PC-3 (cell line): ENCODE measurements around the gene TMEM125. TPM values are rescaled to one million over a fixed set of nuclear protein-coding genes. Genes with fewer than 3 reads are reported as not detected.

ENCODE experiments used
- total RNA-seq: library from RNA; depleted of rRNA; stranded (reverse); fragments of >200 nt; gene quantifications from 2 replicates; pipeline ENCODE4 v1.2.3, GENCODE V29; 2014; rRNA removed

TMEM125 gene
- total RNA-seq, 1 experiment from 2014 or later = 9.8 TPM

Other genes starting within 250 kb of the TMEM125 start
- gene EBNA1BP2, start 97.7 kb upstream of the TMEM125 start, total RNA-seq = 274 and 338 TPM in 2 replicates
- 1.2 and 2.6 TPM in 2 replicates for gene CFAP57, start 97.7 kb upstream of the TMEM125 start, total RNA-seq
- gene C1orf210, start 15.6 kb downstream of the TMEM125 start, total RNA-seq = 10.4 and 17.8 TPM in 2 replicates
- gene TIE1, start 31.0 kb downstream of the TMEM125 start, total RNA-seq = 1.5 and 1.8 TPM in 2 replicates
- 0.35 TPM in 1 of 2 replicates, not detected in the other for gene MPL, start 67.8 kb downstream of the TMEM125 start, total RNA-seq
- 312 and 349 TPM in 2 replicates for gene CDC20, start 89.0 kb downstream of the TMEM125 start, total RNA-seq
- gene ELOVL1, start 98.0 kb downstream of the TMEM125 start, total RNA-seq = 89.5 and 128 TPM in 2 replicates
- 35.5 and 41.8 TPM in 2 replicates for gene MED8, start 119.8 kb downstream of the TMEM125 start, total RNA-seq
- gene SZT2, start 119.9 kb downstream of the TMEM125 start, total RNA-seq = 22.2 and 31.3 TPM in 2 replicates
- 87.1 and 89.8 TPM in 2 replicates for gene HYI, start 183.9 kb downstream of the TMEM125 start, total RNA-seq